Head of caudate nucleus (tissue), 42 donors: ENCODE results near the gene PMPCA.
"Not testable (repeated sequence)": the region's sequence is repeated elsewhere in the genome, so short reads cannot be mapped to it uniquely, and the experiment has no call there.

Source experiments
- DNase-seq, 42 donors: peaks; one replicate each; pipeline versions ENCODE4 v3.0.0 to v3.0.0-alpha.2; 2020 to 2021; ENCODE audit warnings: mixed read lengths in 7 of 42
- intact Hi-C: fragments of 100-400 bp; cut with DNase I; formaldehyde crosslinking; loops from one replicate; pipeline ENCODE4 v1.15.0; 2022

The PMPCA gene

DNA sequence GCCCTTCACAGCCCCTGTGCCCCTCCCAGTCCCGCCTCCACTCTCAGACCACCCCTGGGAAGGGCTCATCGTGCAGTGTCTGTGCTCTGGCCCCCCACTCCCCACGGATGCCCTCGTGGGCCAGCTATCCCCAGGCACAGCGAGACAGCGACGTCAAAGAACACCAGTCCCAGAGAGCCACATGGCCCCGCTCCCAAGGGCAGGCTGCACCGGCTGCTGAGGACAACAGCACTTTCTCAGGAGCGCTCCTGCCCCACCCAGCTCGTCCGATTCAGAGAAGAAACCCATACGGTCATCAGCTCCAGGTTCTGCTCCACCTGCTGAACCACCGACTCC, 5.7 kb upstream of the PMPCA start:
- no peak for DNase-seq

DNA sequence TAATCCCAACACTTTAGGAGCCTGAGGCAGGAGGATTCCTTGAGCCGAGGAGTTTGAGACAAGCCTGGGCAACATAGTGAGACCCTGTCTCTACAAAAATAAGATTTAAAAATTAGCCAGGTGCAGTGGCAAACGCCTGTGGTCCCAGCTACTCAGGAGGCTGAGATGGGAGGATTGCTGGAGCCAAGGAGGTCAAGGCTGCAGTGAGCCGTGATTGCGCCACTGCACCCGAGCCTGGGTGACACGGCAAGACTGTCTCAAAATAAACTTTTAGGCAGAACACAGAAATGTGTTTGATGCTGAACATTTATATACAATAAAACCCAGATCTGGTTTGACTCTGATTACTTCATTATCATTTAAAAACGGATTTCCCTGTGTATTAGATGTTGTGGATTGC, 5.0 kb upstream of the PMPCA start:
- no peak for DNase-seq
- intact Hi-C loops, result no loop called here

More for the DNA sequence above, 5.7 kb upstream of the PMPCA start:
- intact Hi-C loops, result loop anchor here (5.0 kb wide), 2 partner anchors 38 to 42 kb away; partner anchors contain the start of gene DNLZ

DNA sequence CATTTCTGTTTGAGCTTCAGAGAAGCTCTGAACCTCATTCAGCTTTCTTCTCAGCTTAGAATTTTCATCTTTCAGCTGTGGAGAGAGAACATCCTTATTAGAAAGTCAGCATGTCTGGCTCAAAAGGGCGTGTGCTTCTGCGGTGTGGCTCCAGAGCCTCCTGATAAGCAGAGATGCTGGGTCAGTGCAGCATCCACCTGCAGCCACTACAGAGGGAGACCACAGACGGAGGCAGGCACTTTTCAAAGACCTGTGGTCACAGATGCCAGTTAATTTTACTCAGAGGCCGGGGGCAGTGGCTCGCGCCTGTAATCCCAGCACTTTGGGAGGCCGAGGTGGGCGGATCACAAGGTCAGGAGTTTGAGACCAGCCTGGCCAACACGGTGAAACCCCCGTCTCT, 4.6 kb upstream of the PMPCA start:
- DNase-seq, intact Hi-C loops: not testable (repeated sequence)

DNA sequence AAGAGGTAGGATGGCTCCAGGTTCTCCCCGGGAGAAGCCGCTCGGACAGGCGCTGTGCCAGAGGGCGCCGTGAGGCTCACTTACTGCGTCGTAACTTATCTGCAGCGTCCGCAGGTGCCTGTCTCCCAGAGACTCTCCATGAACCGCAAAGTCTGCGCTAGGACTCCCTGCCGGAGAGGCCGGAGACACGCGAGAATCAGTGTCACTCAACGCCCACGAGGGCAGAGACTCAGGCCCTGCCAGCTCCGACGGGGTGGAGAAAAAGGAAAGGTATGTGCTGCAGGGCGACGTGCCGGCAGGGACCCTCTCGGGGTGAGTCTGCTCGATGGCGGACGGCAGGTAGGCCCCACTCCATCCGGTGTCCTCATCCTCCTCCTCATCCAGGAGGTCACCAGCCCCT, 3.4 kb upstream of the PMPCA start:
- DNase-seq, result not testable (repeated sequence)

DNA sequence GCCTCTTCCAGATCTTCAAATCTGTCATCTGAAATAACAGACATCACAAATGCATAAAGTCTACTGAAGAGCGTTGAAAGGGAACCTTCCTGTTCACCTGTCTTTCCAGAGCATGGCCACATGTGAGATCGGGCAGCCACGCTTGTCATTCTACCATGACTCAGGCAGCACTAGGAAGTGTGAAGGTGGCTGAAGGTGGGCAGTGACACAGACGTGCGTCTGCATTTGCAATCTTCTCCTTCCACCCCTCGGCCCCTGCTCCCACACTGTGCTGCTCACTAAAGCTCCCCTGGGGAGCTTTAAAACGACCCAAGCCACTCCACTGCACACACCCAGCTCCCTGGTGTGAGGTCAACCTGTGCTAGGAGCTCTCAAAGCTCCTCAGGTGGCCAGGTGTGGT, 2.5 kb upstream of the PMPCA start:
- peak in 14 of 42 donors; percentile 20 to 74 (median 38) for DNase-seq
- intact Hi-C loops, result no loop called here

More for the DNA sequence above, 3.4 kb upstream of the PMPCA start:
- intact Hi-C loops, result not testable (repeated sequence)

DNA sequence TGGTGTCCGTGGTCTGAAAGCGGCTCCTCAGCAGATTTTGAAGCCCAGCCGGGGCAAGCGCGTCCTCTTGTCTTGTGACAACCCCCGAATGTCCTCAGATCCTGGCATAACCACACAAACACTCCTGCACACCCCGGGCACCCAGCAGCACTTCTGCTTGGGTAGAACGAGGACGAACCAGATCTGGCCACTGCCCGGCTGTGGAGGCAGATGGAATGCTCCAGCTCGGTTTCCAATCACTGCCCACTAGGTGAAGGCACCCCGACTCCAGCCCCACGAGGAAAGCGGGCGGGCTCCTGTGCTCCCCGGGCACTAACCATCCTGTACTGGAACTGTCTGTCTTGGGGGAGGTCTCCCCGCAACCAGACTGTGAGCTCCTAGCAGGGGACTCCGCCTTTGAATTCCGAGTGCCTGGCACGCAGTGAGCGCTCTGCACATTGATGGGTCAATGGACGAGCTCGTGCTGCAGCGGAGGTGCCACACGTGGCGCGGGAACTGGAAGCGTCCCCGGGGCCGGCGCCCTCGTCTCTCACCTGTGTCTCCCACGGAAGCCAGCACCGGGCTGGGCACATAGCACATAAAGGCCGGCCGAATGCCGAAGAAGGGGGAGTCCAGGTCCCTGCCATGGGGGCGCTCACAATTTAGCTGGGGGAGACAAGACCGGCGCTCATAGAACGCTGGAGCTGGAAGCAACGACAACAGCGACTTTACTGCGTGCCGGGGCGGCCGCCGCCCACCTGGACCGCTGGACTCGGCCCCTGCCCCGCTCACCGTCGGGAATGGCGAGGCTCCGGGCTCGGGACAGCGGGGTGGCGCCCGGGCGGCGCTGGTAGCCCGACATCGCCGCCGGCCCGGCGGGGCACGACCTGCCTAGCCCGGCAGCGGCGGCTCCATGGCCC, 652 bp upstream of the PMPCA start:
- DNase-seq, result peak in 33 of 42 donors; percentile 14 to 60 (median 35)
- intact Hi-C loops, result no loop called here

DNA sequence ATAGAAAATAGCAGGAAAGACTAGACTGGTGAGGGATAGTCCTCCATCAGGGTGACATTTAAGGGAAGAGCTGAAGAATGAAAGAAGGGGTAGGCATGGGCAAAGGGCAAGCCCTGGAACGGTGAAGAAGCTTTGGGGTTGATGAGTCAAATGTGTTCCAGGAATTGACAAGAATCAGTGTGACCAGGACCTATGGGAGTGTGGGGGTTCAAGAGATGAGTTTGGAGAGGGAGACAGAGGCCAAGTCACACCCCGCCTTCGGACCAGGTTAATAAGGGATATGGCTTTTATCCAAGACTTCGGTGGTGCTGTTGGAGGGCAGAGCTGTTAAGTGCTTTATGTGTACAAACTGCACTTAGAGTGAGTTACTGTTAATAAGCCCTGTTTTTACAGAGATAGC, 920 bp downstream of the PMPCA start:
- intact Hi-C loops, result no loop called here
- DNase-seq, result no peak

DNA sequence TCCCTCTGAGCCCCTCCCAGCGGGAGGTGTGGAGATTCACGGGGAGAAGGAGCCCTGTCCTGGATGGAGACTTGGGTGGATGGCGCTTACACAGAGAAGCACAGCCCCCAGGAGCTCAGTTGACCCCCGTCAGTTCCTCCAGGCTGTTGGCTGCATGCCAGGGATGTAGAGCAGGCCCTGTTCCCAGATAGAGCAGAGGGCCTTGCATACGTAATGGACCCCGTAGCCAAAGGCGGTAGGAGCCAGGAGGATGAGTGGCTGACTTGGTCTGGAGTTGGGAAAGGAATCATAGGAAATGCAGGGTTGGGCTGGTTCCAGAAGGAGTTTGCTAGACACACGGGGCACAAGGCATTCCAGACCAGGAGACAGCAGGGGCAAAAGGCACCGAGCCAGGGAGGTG, 2.5 kb downstream of the PMPCA start:
- peak in 5 of 42 donors; percentile 13 to 51 (median 34) for DNase-seq
- intact Hi-C loops, result no loop called here

DNA sequence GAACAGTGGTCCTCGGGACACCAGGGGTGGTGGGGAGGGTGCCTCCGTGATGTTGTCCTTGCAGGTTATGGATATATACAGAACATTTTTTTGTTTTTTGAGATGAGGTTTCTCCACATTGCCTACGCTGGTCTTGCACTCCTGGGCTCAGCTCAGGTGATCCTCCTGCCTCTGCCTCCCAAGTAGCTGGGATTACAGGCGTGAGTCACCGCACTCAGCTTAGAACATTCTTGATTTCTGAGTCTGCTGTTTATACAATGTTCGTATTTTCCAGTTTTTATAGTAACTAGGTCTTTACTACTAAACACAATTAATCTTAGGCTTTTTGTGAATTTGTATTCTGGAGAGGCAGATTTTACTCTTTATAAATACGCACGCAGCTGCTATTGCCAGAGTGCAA, 6.0 kb downstream of the PMPCA start:
- intact Hi-C loops, result no loop called here
- no peak for DNase-seq

DNA sequence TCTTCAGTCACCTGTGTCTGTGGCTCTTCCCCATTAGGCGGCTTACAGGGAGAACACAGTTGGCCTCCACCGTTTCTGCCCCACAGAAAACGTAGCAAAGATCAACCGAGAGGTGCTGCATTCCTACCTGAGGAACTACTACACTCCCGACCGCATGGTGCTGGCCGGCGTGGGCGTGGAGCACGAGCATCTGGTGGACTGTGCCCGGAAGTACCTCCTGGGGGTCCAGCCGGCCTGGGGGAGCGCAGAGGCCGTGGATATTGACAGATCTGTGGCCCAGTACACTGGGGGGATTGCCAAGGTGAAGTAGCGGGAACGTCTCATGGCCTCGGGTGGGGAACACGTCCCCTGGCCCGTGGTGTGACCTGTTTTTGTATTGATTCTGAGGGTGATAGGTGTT, 6.5 kb downstream of the PMPCA start:
- intact Hi-C loops, result no loop called here
- no peak for DNase-seq

DNA sequence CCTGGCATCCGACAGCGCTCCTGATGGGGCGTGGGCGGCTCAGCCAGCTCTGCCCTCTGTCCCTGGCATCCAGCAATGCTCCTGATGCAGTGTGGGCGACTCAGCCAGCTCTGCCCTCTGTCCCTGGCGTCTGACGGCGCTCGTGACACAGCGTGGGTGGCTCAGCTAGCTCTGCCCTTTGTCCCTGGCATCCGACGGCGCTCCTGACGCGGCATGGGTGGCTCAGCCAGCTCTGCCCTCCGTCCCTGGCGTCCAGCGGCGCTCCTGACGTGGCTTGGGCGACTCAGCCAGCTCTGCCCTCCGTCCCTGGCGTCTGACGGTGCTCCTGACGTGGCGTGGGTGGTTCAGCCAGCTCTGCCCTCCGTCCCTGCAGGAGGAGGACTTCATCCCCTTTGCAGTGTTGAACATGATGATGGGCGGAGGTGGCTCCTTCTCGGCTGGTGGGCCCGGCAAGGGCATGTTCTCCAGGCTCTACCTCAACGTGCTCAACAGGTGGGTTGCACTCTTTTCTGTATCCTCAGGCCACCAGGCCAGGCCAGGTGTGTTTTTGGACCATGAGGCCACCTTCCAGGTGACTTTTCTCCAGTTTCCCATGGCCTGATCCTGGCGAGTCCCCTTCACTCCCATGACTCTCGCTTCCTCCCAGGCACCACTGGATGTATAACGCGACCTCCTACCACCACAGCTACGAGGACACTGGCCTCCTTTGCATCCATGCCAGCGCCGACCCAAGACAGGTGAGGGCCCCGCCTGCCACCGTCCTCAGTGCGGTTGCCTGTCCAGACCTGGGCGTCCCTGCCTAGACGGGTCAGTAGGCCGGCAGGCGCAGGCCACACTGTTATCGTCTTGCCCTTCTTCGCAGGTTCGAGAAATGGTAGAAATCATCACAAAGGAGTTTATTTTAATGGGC, 8.0 kb downstream of the PMPCA start:
- DNase-seq, result no peak

DNA sequence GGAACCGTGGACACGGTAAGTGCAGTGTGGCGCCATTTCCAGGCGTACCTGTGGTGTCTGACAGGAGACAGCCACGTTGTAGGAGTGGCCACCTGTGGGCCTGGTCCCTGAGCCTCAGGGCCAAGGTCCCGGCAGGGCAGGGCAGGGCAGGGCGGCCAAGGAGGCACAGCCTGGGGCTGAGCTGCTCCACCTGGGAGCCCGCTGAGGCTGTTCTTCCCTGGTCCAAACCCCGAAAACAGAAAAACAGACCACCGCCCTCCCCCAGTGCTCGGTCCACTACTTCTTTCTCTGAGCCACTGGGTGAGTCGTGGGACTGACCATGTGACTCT, 8.6 kb downstream of the PMPCA start:
- intact Hi-C loops, result no loop called here
- DNase-seq, result no peak

More for the DNA sequence above, 8.0 kb downstream of the PMPCA start:
- intact Hi-C loops, result no loop called here

DNA sequence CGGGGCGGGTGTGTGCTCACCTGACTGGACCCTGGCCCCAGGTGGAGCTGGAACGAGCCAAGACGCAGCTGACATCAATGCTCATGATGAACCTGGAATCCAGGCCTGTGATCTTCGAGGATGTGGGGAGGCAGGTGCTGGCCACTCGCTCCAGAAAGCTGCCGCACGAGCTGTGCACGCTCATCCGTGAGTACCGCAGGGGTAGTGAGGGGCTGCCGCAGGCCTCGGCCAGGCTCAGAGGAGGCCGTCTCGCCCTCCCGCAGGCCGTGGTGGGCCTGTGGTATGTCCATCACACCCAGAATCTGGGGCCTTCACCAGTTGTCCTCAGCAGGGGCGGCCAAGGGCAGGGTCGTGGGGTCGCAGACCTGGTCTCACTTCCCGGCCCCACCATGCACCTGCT, 11.3 kb downstream of the PMPCA start:
- intact Hi-C loops, result no loop called here
- DNase-seq, result no peak

DNA sequence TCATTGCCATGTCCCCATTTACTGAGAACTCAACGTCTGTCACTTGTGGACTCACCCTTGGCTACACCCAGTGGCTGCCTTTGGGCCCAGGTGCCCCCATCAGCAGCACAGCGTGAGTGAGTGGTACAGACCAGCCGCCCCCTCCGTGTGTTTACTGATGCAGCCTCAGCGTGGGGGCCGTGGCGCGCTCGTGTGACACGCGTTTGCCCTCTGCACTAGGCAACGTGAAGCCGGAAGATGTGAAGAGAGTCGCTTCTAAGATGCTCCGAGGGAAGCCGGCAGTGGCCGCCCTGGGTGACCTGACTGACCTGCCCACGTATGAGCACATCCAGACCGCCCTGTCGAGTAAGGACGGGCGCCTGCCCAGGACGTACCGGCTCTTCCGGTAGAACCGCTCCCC, 12.4 kb downstream of the PMPCA start:
- DNase-seq, result no peak
- intact Hi-C loops, result no loop called here

DNA sequence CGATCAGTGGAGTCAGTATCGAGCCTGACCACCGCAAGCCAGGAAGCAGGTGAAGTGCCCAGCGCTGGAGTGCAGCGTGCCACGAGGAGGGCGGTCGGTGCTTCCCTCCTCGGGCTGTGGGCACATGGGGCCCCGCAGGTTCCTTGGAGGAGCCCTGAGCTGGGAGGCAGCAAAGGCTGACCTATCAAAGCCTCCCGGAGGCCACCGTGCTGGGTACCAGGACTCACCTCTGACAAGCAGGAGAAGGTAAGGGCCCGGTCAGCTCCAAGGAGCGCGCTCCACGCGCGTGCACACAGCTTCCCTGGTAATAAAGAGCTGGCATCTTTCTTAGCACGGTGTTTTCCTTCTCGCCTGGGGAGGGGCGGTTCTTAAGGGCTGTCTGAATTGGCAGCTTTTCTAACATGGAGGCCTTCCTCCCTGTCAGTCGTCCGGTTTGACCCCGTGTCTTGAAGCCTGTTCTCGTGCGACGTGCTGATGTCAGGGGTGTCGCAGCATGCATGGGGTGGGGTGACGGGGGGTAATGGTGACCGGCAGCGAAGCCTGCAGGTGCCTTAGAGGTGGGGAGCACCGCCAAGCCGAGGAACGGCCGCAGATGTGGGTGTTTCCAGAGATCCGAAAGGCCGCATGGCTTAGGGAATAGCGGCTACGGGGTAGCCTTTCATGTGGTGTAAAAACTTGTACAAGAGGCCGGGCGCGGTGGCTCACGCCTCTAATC, 13.1 kb downstream of the PMPCA start:
- no peak for DNase-seq
- intact Hi-C loops, result no loop called here

DNA sequence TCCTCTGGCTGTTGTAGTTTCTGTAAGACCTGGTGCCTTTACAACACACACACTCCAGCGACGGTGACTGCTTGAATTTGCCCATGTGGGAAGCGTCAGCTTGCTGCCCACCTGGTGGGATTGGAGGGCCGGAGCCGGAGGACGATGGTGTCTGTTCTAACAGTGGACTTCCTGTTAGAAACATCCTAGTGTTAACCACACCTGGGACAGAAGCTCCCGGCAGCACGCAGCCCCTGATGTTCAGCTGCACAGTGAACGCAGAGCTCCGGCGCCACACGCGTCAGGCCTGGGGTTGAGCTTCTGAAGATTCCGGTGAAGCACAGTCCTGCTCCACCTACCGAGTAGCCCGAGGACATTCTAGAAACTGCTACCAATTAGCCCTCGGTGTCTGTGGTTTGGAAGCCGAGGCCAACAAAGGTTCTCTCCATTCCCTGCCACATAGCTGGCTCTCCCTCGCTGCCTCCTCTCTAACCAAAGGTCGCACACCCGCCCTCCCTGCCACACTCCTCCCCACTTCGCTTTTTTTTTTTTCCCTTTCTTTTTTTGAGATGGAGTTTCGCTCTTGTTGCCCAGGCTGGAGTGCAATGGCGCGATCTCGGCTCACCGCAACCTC, 14.4 kb downstream of the PMPCA start:
- no peak for DNase-seq
- intact Hi-C loops, result no loop called here

DNA sequence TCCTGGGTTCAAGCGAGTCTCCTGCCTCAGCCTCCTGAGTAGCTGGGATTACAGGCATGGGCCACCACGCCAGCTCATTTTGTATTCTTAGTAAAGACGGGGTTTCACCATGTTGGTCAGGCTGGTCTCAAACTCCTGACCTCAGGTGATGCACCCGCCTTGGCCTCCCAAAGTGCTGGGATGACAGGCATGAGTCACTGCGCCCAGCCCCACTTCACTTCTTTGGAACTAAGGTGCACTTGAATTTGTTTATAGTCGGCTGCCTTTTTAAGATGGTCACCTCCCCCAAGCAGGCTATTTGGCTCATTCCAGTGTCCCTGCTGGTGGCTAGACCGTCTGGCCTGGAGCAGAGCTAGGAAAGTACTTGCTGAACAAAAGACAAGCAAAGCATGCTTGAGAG, 14.9 kb downstream of the PMPCA start:
- DNase-seq, intact Hi-C loops: not testable (repeated sequence)

DNA sequence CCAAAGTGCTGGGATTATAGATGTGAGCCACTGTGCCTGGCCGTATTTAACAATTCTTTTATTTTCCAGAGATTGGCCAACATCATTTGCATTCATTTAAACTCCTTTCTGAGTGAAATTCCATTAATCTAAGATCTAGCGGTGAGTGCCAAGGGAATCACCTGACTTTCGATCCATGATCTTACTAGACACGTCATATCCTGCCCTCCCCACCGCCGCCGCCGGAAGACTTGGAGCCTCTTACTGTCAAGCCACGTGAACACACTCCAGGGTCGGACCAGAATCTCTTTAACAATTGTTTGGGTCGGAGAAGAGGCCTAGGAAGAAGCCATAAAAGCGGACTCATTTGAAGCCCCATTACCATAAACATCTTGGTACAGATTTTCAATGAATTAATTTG, 16.3 kb downstream of the PMPCA start:
- DNase-seq, result no peak

DNA sequence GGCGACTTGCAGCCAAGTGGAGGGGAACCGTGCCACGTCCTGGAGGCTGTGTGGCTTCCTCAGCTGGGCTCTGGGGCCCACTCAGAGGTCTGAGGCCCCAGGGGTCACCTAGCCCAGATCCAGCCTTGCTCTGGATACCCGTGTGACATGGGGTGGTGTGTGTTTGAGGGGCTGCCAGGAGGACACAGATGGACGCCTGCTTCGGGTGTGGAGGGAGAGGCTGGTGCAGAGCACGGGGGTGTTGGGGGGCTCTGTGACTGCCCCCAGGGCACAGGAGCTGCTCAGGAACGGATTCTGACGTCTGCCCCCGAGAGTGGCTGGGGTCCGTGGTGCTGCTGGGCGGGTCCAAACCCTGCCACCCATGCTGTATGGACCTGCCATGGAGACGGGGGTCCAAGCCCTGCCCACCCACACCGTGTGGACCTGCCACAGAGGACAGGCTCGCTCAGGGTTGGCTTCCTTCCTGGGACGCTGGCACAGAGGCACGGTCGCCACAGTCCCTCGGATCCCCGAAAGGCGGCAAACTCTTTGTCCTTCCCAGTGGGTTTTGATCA, 18.7 kb downstream of the PMPCA start:
- DNase-seq, result no peak
- intact Hi-C loops, result no loop called here

More for the DNA sequence above, 16.3 kb downstream of the PMPCA start:
- intact Hi-C loops, result no loop called here
